HEK293 (cell line): ENCODE results near the gene SLC22A3.

Source experiments
- CTCF ChIA-PET: fragments of 350-600 bp; formaldehyde crosslinking; extraction: SDS; loops from one replicate; lab custom pipeline; 2021; ENCODE audit warnings: antibody characterized with exemption; lab: Yijun Ruan, JAX
- POLR2A ChIA-PET: fragments of 300-600 bp; formaldehyde crosslinking; extraction: SDS; loops from one replicate; lab custom pipeline; 2020; ENCODE audit warnings: antibody characterized with exemption, inconsistent platforms; lab: Yijun Ruan, JAX
- H3K27ac ChIP-seq: fragments of 200-500 bp; sonication (Bioruptor generic); 2 replicates; pipeline ENCODE4 v1.5.1; 2014; ENCODE audit warnings: low read depth, low read length, control low read depth, inconsistent platforms; ENCODE audit errors: extremely low read depth
- H3K36me3 ChIP-seq, 2 experiments: fragments of 200-500 bp in 1 of 2; sonication (Bioruptor generic) in 1 of 2; 1 replicate in 1 of 2; 2 replicates in 1 of 2; pipeline ENCODE4 v1.5.1; 2014 to 2017; ENCODE audit warnings: inconsistent platforms in 2 of 2, low read length in 2 of 2; ENCODE audit not compliant: control insufficient read depth in 2 of 2, insufficient read depth in 1 of 2
- H3K4me1 ChIP-seq: fragments of 200-500 bp; sonication (Bioruptor generic); 2 replicates; pipeline ENCODE4 v1.5.1; 2014; ENCODE audit warnings: mild to moderate bottlenecking, low read length, inconsistent platforms; ENCODE audit not compliant: control insufficient read depth, insufficient read depth
- H3K4me3 ChIP-seq: 2 replicates; pipeline ENCODE4 v1.5.1; 2011; ENCODE audit warnings: low read depth, mild to moderate bottlenecking, control low read depth, low read length, moderate library complexity
- H3K9me3 ChIP-seq: fragments of 200-500 bp; sonication (Bioruptor generic); 2 replicates; pipeline ENCODE4 v1.5.1; 2014; ENCODE audit warnings: low read depth, low read length, inconsistent platforms; ENCODE audit not compliant: control insufficient read depth, insufficient read depth
- FEZF1 ChIP-seq: fragments of 450-650 bp; formaldehyde crosslinking; IDR thresholded peaks from 2 replicates; pipeline ENCODE4 v1.5.1; 2016; ENCODE audit warnings: missing biosample characterization, missing genetic modification characterization
- GLI2 ChIP-seq: fragments of 450-650 bp; formaldehyde crosslinking; IDR thresholded peaks from 2 replicates; pipeline ENCODE4; 2017; ENCODE audit warnings: missing biosample characterization, missing genetic modification characterization, low read depth, borderline replicate concordance
- IKZF3 ChIP-seq: fragments of 450-650 bp; IDR thresholded peaks from 2 replicates; pipeline ENCODE4 v1.5.0; 2018; ENCODE audit warnings: missing biosample characterization, mild to moderate bottlenecking, missing genetic modification characterization, moderate library complexity
- KLF16 ChIP-seq: fragments of 450-650 bp; formaldehyde crosslinking; IDR thresholded peaks from 2 replicates; pipeline ENCODE4 v1.5.1; 2017; ENCODE audit warnings: missing biosample characterization, missing genetic modification characterization
- TRIM28 ChIP-seq: IDR thresholded peaks from 2 replicates; pipeline ENCODE4 v1.6.1; 2011; ENCODE audit warnings: low read length, control low read depth, borderline replicate concordance
- ZNF112 ChIP-seq: fragments of 450-650 bp; formaldehyde crosslinking; IDR thresholded peaks from 2 replicates; pipeline ENCODE4 v1.5.0; 2017; ENCODE audit warnings: missing biosample characterization, missing genetic modification characterization
- ZNF394 ChIP-seq: fragments of 450-650 bp; formaldehyde crosslinking; IDR thresholded peaks from 2 replicates; pipeline ENCODE4 v1.5.1; 2016; ENCODE audit warnings: missing biosample characterization, missing genetic modification characterization, mild to moderate bottlenecking, moderate library complexity, borderline replicate concordance
- ZNF416 ChIP-seq: fragments of 450-650 bp; formaldehyde crosslinking; IDR thresholded peaks from 2 replicates; pipeline ENCODE4 v1.5.1; 2016; ENCODE audit warnings: missing biosample characterization, missing genetic modification characterization
- ZNF624 ChIP-seq: fragments of 450-650 bp; formaldehyde crosslinking; IDR thresholded peaks from 2 replicates; pipeline ENCODE4 v1.5.1; 2017; ENCODE audit warnings: missing biosample characterization, missing genetic modification characterization
- ZNF660 ChIP-seq: fragments of 450-650 bp; IDR thresholded peaks from 2 replicates; pipeline ENCODE4 v1.5.1; 2018; ENCODE audit warnings: missing biosample characterization, mild to moderate bottlenecking, missing genetic modification characterization
- ZNF677 ChIP-seq: fragments of 450-650 bp; IDR thresholded peaks from 2 replicates; pipeline ENCODE4 v1.5.0; 2018; ENCODE audit warnings: missing biosample characterization, mild to moderate bottlenecking, missing genetic modification characterization, moderate library complexity
- TF ChIP-seq, protein P1 (sequence below): fragments of 450-650 bp; formaldehyde crosslinking; IDR thresholded peaks from 2 replicates; pipeline ENCODE4 v1.5.1; 2016; ENCODE audit warnings: missing biosample characterization, missing genetic modification characterization, borderline replicate concordance
- TF ChIP-seq, protein P2 (sequence below): fragments of 450-650 bp; formaldehyde crosslinking; IDR thresholded peaks from 2 replicates; pipeline ENCODE4 v1.5.1; 2016; ENCODE audit warnings: missing biosample characterization, missing genetic modification characterization
- TF ChIP-seq, protein P3 (sequence below): fragments of 450-650 bp; formaldehyde crosslinking; IDR thresholded peaks from 2 replicates; pipeline ENCODE4 v1.5.1; 2016; ENCODE audit warnings: missing biosample characterization, missing genetic modification characterization
- TF ChIP-seq, protein P4 (sequence below): fragments of 450-650 bp; formaldehyde crosslinking; IDR thresholded peaks from 2 replicates; pipeline ENCODE4 v1.5.1; 2016; ENCODE audit warnings: missing biosample characterization, missing genetic modification characterization, borderline replicate concordance
- TF ChIP-seq, protein P5 (sequence below): fragments of 450-650 bp; formaldehyde crosslinking; IDR thresholded peaks from 2 replicates; pipeline ENCODE4 v1.5.1; 2016; ENCODE audit warnings: missing biosample characterization, missing genetic modification characterization, low read depth

Gene SLC22A3

DNA sequence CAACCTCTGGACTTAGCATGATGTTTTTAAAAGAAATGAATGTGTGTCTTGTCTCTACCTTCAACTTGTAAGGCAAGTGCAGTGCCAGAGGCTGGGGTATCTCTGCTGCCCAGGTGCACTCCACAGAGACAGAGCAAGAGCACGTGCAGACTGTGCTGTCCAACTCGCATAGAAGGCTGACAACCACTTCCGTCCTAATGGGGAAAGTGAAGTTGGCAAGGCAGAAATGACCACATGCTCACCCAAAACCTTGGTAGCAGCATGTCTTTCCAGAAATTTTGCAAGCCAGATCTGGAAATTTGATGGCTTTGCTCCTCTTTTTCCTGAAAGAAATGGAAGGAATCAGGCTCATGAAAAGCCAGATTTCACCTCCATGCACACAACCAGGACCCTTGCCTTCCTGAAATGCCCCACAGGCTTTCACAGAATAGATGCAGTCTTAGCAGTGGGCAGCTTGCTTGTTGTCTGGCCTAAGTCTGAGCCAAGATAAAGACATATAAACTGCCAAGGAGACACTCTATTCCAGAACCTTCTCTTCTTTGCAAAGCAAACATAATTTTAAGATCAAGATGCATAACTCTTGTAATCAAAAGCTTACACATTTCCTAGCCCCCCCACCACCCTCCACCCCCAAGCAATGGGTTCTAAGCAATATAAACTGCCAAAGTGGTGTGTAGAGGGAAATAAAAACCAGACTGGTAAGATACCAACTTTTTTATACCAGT, 26.8 kb downstream of the SLC22A3 start:
- TF ChIP-seq, protein P1, sequence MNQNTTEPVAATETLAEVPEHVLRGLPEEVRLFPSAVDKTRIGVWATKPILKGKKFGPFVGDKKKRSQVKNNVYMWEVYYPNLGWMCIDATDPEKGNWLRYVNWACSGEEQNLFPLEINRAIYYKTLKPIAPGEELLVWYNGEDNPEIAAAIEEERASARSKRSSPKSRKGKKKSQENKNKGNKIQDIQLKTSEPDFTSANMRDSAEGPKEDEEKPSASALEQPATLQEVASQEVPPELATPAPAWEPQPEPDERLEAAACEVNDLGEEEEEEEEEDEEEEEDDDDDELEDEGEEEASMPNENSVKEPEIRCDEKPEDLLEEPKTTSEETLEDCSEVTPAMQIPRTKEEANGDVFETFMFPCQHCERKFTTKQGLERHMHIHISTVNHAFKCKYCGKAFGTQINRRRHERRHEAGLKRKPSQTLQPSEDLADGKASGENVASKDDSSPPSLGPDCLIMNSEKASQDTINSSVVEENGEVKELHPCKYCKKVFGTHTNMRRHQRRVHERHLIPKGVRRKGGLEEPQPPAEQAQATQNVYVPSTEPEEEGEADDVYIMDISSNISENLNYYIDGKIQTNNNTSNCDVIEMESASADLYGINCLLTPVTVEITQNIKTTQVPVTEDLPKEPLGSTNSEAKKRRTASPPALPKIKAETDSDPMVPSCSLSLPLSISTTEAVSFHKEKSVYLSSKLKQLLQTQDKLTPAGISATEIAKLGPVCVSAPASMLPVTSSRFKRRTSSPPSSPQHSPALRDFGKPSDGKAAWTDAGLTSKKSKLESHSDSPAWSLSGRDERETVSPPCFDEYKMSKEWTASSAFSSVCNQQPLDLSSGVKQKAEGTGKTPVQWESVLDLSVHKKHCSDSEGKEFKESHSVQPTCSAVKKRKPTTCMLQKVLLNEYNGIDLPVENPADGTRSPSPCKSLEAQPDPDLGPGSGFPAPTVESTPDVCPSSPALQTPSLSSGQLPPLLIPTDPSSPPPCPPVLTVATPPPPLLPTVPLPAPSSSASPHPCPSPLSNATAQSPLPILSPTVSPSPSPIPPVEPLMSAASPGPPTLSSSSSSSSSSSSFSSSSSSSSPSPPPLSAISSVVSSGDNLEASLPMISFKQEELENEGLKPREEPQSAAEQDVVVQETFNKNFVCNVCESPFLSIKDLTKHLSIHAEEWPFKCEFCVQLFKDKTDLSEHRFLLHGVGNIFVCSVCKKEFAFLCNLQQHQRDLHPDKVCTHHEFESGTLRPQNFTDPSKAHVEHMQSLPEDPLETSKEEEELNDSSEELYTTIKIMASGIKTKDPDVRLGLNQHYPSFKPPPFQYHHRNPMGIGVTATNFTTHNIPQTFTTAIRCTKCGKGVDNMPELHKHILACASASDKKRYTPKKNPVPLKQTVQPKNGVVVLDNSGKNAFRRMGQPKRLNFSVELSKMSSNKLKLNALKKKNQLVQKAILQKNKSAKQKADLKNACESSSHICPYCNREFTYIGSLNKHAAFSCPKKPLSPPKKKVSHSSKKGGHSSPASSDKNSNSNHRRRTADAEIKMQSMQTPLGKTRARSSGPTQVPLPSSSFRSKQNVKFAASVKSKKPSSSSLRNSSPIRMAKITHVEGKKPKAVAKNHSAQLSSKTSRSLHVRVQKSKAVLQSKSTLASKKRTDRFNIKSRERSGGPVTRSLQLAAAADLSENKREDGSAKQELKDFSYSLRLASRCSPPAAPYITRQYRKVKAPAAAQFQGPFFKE (tag by site-specific recombination) = no peak
- no peak for TF ChIP-seq GLI2 (tag by site-specific recombination)
- no peak for TF ChIP-seq ZNF660
- H3K4me3 ChIP-seq = no peak overlapping the region
- POLR2A ChIA-PET = no interaction called here
- no peaks in the 10 kb centered on the region for H3K36me3 ChIP-seq
- no peak overlapping the region for H3K27ac ChIP-seq
- CTCF ChIA-PET = interaction anchor here (0.7 kb wide), 1 partner anchor 43 kb away, joined by 3 read pairs; no protein-coding TSS in a partner anchor
- no peaks in the 10 kb centered on the region for H3K9me3 ChIP-seq
- no peaks in the 10 kb centered on the region for H3K4me1 ChIP-seq

DNA sequence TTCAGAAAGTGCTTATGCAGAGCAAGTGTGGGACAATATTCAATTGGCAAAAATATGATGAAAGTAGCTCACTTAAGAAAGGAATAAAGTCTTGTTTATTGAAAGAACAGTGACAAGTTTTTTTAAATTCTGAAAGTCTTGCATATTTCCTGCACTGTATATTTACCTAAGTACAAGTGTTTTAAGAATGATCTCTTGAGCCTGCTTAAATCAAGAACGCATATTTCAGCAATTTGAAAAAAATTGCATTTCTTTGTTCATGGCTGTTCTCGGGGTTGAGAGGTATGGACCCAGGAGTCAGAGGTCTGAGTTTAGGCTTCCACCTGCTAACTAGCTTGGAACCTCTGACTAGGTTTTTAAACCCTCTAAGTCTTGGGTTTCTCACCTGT, 27.4 kb downstream of the SLC22A3 start:
- Histone ChIP-seq H3K4me3 (no peak overlapping the region), H3K9me3 (no peaks in the 10 kb centered on the region), H3K36me3 (no peaks in the 10 kb centered on the region), H3K4me1 (no peaks in the 10 kb centered on the region), H3K27ac (no peak overlapping the region)
- no peak for TF ChIP-seq KLF16 (tag by site-specific recombination)
- TF ChIP-seq, protein P2, sequence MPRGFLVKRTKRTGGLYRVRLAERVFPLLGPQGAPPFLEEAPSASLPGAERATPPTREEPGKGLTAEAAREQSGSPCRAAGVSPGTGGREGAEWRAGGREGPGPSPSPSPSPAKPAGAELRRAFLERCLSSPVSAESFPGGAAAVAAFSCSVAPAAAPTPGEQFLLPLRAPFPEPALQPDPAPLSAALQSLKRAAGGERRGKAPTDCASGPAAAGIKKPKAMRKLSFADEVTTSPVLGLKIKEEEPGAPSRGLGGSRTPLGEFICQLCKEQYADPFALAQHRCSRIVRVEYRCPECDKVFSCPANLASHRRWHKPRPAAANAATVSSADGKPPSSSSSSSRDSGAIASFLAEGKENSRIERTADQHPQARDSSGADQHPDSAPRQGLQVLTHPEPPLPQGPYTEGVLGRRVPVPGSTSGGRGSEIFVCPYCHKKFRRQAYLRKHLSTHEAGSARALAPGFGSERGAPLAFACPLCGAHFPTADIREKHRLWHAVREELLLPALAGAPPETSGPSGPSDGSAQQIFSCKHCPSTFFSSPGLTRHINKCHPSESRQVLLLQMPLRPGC = no peak
- no peak for TF ChIP-seq ZNF416 (tag by site-specific recombination)
- TF ChIP-seq, protein P3, sequence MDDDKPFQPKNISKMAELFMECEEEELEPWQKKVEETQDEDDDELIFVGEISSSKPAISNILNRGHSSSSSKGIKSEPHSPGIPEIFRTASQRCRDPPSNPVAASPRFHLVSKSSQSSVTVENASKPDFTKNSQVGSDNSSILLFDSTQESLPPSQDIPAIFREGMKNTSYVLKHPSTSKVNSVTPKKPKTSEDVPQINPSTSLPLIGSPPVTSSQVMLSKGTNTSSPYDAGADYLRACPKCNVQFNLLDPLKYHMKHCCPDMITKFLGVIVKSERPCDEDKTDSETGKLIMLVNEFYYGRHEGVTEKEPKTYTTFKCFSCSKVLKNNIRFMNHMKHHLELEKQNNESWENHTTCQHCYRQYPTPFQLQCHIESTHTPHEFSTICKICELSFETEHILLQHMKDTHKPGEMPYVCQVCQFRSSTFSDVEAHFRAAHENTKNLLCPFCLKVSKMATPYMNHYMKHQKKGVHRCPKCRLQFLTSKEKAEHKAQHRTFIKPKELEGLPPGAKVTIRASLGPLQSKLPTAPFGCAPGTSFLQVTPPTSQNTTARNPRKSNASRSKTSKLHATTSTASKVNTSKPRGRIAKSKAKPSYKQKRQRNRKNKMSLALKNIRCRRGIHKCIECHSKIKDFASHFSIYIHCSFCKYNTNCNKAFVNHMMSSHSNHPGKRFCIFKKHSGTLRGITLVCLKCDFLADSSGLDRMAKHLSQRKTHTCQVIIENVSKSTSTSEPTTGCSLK (tag by site-specific recombination) = no peak
- TF ChIP-seq FEZF1 (tag by site-specific recombination) = no peak
- TF ChIP-seq, protein P4, sequence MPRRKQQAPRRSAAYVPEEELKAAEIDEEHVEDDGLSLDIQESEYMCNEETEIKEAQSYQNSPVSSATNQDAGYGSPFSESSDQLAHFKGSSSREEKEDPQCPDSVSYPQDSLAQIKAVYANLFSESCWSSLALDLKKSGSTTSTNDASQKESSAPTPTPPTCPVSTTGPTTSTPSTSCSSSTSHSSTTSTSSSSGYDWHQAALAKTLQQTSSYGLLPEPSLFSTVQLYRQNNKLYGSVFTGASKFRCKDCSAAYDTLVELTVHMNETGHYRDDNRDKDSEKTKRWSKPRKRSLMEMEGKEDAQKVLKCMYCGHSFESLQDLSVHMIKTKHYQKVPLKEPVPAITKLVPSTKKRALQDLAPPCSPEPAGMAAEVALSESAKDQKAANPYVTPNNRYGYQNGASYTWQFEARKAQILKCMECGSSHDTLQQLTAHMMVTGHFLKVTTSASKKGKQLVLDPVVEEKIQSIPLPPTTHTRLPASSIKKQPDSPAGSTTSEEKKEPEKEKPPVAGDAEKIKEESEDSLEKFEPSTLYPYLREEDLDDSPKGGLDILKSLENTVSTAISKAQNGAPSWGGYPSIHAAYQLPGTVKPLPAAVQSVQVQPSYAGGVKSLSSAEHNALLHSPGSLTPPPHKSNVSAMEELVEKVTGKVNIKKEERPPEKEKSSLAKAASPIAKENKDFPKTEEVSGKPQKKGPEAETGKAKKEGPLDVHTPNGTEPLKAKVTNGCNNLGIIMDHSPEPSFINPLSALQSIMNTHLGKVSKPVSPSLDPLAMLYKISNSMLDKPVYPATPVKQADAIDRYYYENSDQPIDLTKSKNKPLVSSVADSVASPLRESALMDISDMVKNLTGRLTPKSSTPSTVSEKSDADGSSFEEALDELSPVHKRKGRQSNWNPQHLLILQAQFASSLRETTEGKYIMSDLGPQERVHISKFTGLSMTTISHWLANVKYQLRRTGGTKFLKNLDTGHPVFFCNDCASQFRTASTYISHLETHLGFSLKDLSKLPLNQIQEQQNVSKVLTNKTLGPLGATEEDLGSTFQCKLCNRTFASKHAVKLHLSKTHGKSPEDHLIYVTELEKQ (tag by site-specific recombination) = no peak
- TF ChIP-seq IKZF3 (tag by site-specific recombination) = no peak
- TF ChIP-seq ZNF394 = no peak
- TF ChIP-seq, protein P5, sequence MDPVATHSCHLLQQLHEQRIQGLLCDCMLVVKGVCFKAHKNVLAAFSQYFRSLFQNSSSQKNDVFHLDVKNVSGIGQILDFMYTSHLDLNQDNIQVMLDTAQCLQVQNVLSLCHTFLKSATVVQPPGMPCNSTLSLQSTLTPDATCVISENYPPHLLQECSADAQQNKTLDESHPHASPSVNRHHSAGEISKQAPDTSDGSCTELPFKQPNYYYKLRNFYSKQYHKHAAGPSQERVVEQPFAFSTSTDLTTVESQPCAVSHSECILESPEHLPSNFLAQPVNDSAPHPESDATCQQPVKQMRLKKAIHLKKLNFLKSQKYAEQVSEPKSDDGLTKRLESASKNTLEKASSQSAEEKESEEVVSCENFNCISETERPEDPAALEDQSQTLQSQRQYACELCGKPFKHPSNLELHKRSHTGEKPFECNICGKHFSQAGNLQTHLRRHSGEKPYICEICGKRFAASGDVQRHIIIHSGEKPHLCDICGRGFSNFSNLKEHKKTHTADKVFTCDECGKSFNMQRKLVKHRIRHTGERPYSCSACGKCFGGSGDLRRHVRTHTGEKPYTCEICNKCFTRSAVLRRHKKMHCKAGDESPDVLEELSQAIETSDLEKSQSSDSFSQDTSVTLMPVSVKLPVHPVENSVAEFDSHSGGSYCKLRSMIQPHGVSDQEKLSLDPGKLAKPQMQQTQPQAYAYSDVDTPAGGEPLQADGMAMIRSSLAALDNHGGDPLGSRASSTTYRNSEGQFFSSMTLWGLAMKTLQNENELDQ (tag by site-specific recombination) = no peak
- no peak for TF ChIP-seq ZNF660
- no peak for TF ChIP-seq ZNF677 (tag by site-specific recombination)
- no peak for TF ChIP-seq TRIM28
- TF ChIP-seq ZNF624 (tag by site-specific recombination) = no peak
- no peak for TF ChIP-seq ZNF112 (tag by site-specific recombination)
- ChIA-PET CTCF (interaction anchor here (0.7 kb wide), 1 partner anchor 44 kb away, joined by 3 read pairs; no protein-coding TSS in a partner anchor), POLR2A (no interaction called here)
